Astrocyte (in vitro differentiated cells and primary cell): ENCODE results near the gene LRRC42. TPM values are rescaled to one million over a fixed set of nuclear protein-coding genes. Genes with fewer than 3 reads are reported as not detected.

Experiments
- DNase-seq: peaks from one replicate; pipeline ENCODE4 v3.0.0-alpha.2; 2010; ENCODE audit warnings: low read depth
- FAIRE-seq: peaks from 2 replicates; lab custom pipeline; 2011; peaks lifted over from hg19 to GRCh38; lab: Jason Lieb, UNC
- H2AFZ ChIP-seq: 2 replicates; pipeline ENCODE4 v1.6.0; 2012; ENCODE audit warnings: low read depth, low read length, inconsistent platforms
- H3K27ac ChIP-seq: 2 replicates; pipeline ENCODE4 v1.5.1; 2011; ENCODE audit warnings: low read depth, low read length, inconsistent platforms
- H3K27me3 ChIP-seq: 2 replicates; pipeline ENCODE4 v1.6.0; 2011; ENCODE audit warnings: low read length, inconsistent platforms; ENCODE audit not compliant: insufficient read depth
- H3K36me3 ChIP-seq: 2 replicates; pipeline ENCODE4 v1.5.1; 2011; ENCODE audit warnings: low read length, inconsistent platforms; ENCODE audit not compliant: insufficient read depth
- H3K4me1 ChIP-seq: 2 replicates; pipeline ENCODE4 v1.5.1; 2011; ENCODE audit warnings: low read length, inconsistent platforms; ENCODE audit not compliant: insufficient read depth
- H3K4me2 ChIP-seq: 2 replicates; pipeline ENCODE4 v1.6.0; 2012; ENCODE audit warnings: low read length, inconsistent platforms
- H3K4me3 ChIP-seq: 2 replicates; pipeline ENCODE4 v1.5.1; 2011; ENCODE audit warnings: low read depth, mild to moderate bottlenecking, low read length, inconsistent platforms; ENCODE audit not compliant: insufficient read depth
- H3K79me2 ChIP-seq: 2 replicates; pipeline ENCODE4 v1.6.0; 2012; ENCODE audit warnings: mild to moderate bottlenecking, low read length, inconsistent platforms; ENCODE audit not compliant: insufficient read depth
- H3K9ac ChIP-seq: 2 replicates; pipeline ENCODE4 v1.6.0; 2012; ENCODE audit warnings: mild to moderate bottlenecking, low read length, inconsistent platforms
- H3K9me3 ChIP-seq: 2 replicates; pipeline ENCODE4 v1.5.1; 2012; ENCODE audit warnings: low read depth, mild to moderate bottlenecking, low read length, inconsistent platforms; ENCODE audit not compliant: insufficient read depth
- H4K20me1 ChIP-seq: 2 replicates; pipeline ENCODE4 v1.6.0; 2012; ENCODE audit warnings: low read length, inconsistent platforms; ENCODE audit not compliant: insufficient read depth
- H3K27ac Mint-ChIP-seq: one replicate; pipeline ENCODE4 v1.8.0; 2021; ENCODE audit warnings: mild to moderate bottlenecking, mixed read lengths; ENCODE audit not compliant: unreplicated experiment
- H3K27me3 Mint-ChIP-seq: one replicate; pipeline ENCODE4 v1.8.0; 2021; ENCODE audit warnings: low read depth, mixed read lengths; ENCODE audit not compliant: unreplicated experiment
- H3K36me3 Mint-ChIP-seq: one replicate; pipeline ENCODE4 v1.8.0; 2021; ENCODE audit warnings: low read depth, mixed read lengths; ENCODE audit not compliant: unreplicated experiment
- H3K4me1 Mint-ChIP-seq: one replicate; pipeline ENCODE4 v1.8.0; 2021; ENCODE audit warnings: low read depth, mixed read lengths; ENCODE audit not compliant: unreplicated experiment
- H3K4me3 Mint-ChIP-seq: one replicate; pipeline ENCODE4 v1.8.0; 2021; ENCODE audit warnings: mild to moderate bottlenecking, moderate library complexity, mixed read lengths; ENCODE audit not compliant: unreplicated experiment
- H3K9me3 Mint-ChIP-seq: one replicate; pipeline ENCODE4 v1.8.0; 2021; ENCODE audit warnings: mild to moderate bottlenecking, mixed read lengths; ENCODE audit not compliant: unreplicated experiment
- CTCF ChIP-seq: IDR thresholded peaks from 2 replicates; pipeline ENCODE4 v1.5.1; 2011; ENCODE audit warnings: low read depth, mild to moderate bottlenecking, inconsistent platforms, low read length, moderate library complexity; ENCODE audit not compliant: insufficient read depth
- EZH2 ChIP-seq: IDR thresholded peaks from 2 replicates; pipeline ENCODE4 v1.6.1; 2012; ENCODE audit warnings: mild to moderate bottlenecking, low read length, inconsistent platforms; ENCODE audit not compliant: insufficient read depth
- total RNA-seq: library from RNA; stranded (reverse); gene quantifications from 2 replicates; pipeline ENCODE4 v1.2.1, GENCODE V29; 2021

Gene LRRC42
- total RNA-seq, 1 donor from 2014 or later: 54.6 TPM

GRCh38 chr1:53934170-53934765 is 11.9 kb upstream of the LRRC42 start:
- no peak for FAIRE-seq

DNA sequence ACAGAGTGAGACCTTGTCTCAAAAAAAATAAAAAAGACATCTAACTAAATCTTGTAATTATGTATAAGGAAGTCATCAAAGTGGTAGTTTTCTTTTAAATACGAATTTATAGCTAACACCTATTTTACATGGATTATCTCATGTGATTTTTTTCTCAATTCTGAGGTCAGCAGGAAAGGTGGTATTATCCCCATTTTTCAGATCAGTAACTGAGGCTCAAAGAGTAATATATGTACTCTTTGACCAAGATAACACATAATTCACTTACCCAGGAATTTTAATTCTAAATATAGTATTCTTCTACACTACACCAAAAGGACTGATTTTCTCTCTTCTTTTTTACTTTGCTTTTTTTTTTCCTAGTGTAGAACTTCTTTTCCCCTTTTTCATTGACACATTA is 9.7 kb upstream of the LRRC42 start:
- peaks cover 11% of the 10 kb centered on the region for H3K9me3 Mint-ChIP-seq
- Histone ChIP-seq H3K36me3 (no peaks in the 10 kb centered on the region), H3K4me2 (no peak overlapping the region), H3K79me2 (no peaks in the 10 kb centered on the region), H4K20me1 (peaks cover 4% of the 10 kb centered on the region), H3K4me1 (peaks cover 5% of the 10 kb centered on the region), H3K27me3 (no peaks in the 10 kb centered on the region), H3K27ac (no peak overlapping the region), H3K9me3 (peaks cover 12% of the 10 kb centered on the region), H3K9ac (no peak overlapping the region), H2AFZ (no peak overlapping the region), H3K4me3 (no peak overlapping the region)
- no peak overlapping the region for H3K27ac Mint-ChIP-seq
- no peak overlapping the region for H3K4me3 Mint-ChIP-seq
- no peak for TF ChIP-seq EZH2
- no peak for TF ChIP-seq CTCF
- H3K4me1 Mint-ChIP-seq: no peaks in the 10 kb centered on the region
- H3K27me3 Mint-ChIP-seq: no peaks in the 10 kb centered on the region
- DNase-seq (no peak), FAIRE-seq (no peak)
- peaks cover 21% of the 10 kb centered on the region for H3K36me3 Mint-ChIP-seq

More at GRCh38 chr1:53934170-53934765, 11.9 kb upstream of the LRRC42 start:
- no peak for DNase-seq
- Histone ChIP-seq H3K27ac (no peak overlapping the region), H3K4me1 (peaks cover 5% of the 10 kb centered on the region), H3K79me2 (no peaks in the 10 kb centered on the region), H3K9me3 (peaks cover 12% of the 10 kb centered on the region), H3K36me3 (no peaks in the 10 kb centered on the region), H4K20me1 (no peaks in the 10 kb centered on the region), H3K4me3 (no peak overlapping the region), H3K4me2 (no peak overlapping the region), H2AFZ (no peak overlapping the region), H3K27me3 (no peaks in the 10 kb centered on the region), H3K9ac (no peak overlapping the region)
- Mint-ChIP-seq H3K27ac (no peak overlapping the region), H3K27me3 (no peaks in the 10 kb centered on the region), H3K9me3 (peaks cover 11% of the 10 kb centered on the region), H3K36me3 (peaks cover 24% of the 10 kb centered on the region), H3K4me1 (no peaks in the 10 kb centered on the region), H3K4me3 (no peak overlapping the region)
- TF ChIP-seq EZH2 (no peak), CTCF (no peak)

DNA sequence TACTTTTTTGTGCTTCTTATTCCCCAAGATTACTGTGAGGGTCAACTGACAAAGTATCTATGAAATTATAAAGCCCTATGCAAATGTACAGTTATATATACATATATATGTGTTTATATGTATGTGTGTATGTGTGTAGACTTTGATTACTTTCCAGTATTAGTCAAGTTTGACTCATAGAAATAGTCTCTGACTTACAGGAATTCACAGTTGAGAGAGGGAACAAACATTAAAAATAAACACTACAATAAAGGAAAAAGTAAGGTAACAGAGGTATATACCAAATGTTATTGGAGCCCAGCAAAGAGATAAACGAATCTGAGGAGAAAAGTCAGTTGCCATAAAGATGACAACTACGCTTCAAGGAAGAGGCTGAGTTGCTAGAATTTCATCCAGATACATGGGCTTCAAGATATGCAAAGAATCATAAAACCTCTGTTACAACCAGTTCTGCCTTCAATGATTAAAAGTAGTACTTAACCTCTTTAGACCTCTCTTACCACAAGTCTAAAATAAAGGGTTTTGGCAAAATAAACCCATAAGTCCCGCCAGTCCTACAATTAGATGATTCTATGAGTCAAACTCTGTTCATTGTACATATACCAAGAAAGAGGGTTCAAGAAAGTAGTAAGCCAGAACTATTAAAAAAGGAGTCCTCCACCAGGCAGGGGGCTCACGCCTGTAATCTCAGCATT is 7.9 kb upstream of the LRRC42 start:
- peak; percentile 76 for DNase-seq

More for the DNA sequence above, 7.9 kb upstream of the LRRC42 start:
- Histone ChIP-seq H2AFZ (no peak overlapping the region), H4K20me1 (peaks cover 4% of the 10 kb centered on the region), H3K4me3 (no peak overlapping the region), H3K4me2 (no peak overlapping the region), H3K27me3 (no peaks in the 10 kb centered on the region), H3K9ac (no peak overlapping the region), H3K36me3 (no peaks in the 10 kb centered on the region), H3K4me1 (peaks cover 5% of the 10 kb centered on the region), H3K79me2 (peaks cover 11% of the 10 kb centered on the region), H3K9me3 (peaks cover 8% of the 10 kb centered on the region), H3K27ac (no peak overlapping the region)
- Mint-ChIP-seq H3K9me3 (peaks cover 9% of the 10 kb centered on the region), H3K4me3 (no peak overlapping the region), H3K27me3 (no peaks in the 10 kb centered on the region), H3K36me3 (peaks cover 18% of the 10 kb centered on the region), H3K4me1 (no peaks in the 10 kb centered on the region), H3K27ac (no peak overlapping the region)
- TF ChIP-seq CTCF (no peak), EZH2 (no peak)
- no peak for FAIRE-seq
